Stromal cell of bone marrow (primary cell): ENCODE results near the gene CFDP1.
A peak's percentile ranks its signal among the peaks of the same experiment; 100 is the strongest.

Experiments
- DNase-seq: peaks from one replicate; pipeline ENCODE4 v3.0.0-alpha.2; 2012; ENCODE audit warnings: low read depth

The CFDP1 gene

DNA sequence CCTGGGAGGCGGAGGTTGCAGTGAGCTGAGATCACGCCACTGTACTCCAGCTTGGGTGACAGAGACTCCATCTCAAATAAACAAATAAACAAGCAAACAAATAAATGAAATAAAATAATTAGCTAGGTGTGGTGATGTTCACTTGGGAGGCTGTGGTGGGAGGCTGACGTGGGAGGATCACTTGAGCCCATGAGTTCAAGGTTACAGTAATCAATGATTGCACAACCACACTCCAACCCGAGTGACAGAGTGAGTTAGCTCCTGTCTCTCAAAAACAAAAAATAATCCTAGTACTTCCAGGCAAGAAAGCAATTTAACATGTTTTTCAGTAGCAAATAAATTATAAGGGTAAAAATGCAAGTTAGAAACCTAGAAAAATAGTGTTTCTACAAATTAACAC, 26.4 kb downstream of the CFDP1 start:
- DNase-seq = no peak

DNA sequence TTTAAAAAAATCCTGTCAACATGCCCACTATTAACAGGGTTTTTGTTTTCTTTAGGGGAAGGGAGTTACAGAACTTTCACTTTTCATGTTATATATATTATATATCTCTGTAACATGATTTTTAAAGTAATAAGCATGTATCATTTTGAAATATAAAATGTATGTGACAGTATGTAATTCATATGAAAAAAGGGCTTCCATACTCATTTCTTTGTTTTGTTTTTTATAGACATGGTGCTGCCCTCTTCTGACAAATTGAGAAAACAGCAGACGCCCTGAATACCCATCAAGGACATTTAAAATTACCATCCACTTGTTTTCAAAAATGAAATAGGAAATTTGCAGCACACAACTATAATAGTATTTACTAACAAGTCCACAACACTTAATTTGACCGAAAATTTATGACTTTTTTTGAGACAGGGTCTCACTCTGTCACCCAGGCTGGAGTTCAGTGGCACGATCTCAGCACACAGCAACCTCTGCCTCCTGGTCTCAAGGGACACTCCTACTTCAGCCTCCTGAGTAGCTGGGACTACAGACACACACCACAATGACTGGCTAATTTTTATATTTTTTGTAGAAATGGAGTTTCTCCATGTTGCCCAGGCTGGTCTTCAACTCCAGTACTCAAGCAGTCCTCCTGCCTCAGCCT, 30.4 kb downstream of the CFDP1 start:
- peak; percentile 38 for DNase-seq

DNA sequence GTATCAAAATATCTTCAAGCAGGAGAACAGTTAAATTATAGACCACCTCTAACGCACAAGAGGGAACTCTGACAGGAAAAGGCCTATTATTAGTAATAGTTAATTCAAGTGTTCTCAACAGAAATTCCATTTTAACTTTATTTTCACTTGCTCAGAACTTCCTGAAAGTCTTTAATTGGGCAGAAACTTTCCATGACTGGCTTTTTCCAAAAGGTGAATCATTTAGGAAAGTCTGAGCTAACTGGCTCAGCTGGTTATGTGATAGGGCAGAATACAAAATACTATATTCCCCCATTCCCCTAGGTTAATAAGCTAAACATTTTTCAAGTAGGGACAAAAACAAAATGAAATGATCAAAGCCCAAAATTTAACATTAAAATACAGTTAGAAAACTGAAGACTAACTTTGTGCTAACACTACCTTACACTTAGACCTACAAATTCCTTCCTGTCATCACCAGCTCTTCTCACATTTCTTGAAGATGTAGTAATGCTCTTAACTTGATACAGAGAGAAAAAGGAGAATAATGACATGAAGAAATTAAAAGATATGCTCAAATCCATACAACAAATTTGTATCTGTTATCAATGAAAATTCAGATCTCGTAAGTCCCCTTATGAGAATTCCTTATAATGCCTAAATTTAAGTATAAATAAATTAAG, 31.0 kb downstream of the CFDP1 start:
- DNase-seq = peak; percentile 88

DNA sequence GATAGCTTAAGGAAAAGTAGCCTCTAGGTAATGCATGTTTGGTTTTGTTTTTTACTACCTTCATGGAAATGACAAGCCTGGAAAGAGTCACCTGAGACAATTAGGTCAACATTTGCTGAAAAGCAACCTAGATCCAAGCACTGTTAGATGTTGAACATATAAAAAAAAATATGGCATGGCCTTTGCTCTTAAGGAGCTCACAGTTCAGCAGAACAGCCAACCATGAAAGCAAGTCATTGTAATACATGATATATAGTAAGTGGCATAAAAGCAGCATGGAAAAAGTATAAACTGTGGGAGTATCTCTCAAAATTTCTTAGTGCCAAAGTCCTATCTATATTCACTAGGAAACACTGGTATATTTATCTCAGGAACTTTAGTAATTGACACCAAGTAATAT, 31.6 kb downstream of the CFDP1 start:
- no peak for DNase-seq

DNA sequence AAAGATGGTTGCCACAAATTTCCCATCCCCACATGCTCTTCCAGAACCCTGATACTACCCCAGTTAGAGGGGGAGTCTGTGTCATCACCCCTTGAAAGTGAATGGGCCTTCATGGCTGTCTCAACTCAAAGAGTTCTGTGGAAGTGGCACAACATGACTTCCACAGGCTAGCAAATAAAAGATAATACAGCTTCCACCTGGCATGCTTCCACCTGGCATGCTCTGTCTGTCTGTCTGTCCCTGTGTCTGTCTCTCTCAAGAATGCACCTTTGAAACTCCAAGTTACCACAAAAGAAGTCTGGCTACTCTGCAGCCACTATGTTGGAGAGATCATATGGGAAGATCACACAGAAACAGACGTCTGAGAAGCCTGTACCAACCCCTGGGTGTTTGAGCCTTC, 35.0 kb downstream of the CFDP1 start:
- no peak for DNase-seq

DNA sequence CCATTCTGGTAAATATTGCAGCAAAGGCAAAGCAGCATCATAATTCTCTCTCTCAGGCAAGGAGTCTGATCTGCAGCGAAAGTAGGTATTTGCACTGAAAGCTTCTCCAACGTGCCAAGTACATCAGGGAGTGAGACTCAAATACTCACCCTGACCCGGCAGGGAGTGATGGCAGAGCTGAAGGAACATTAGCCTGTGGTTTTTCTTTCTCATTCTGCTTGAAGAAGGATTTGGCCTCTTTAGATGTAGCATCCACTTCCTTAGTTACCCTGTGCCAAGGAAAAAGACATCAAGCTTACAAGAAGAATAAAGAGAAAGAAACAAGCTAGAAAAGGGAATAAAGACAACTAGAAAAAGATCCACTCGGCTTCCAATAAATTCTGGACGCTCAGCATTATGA, 38.4 kb downstream of the CFDP1 start:
- no peak for DNase-seq

DNA sequence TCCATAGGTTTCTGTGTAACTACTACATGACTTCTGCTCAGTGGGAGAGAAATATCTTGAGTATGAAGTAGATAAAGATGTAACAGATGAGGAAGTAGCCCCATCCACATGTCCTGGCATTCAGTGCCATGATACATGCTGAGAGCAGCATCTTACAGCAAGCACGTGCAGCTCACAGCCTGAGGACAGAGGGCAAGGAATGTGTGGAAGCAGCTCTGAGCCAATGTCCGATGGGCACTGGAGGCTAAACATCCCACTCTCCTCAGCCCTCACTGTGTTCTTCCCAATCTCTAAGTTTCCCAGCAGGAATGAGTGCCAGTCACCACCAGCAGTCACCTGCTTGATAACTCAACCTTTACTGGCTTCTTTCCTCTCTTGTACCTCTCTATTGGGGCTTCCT, 40.4 kb downstream of the CFDP1 start:
- no peak for DNase-seq

DNA sequence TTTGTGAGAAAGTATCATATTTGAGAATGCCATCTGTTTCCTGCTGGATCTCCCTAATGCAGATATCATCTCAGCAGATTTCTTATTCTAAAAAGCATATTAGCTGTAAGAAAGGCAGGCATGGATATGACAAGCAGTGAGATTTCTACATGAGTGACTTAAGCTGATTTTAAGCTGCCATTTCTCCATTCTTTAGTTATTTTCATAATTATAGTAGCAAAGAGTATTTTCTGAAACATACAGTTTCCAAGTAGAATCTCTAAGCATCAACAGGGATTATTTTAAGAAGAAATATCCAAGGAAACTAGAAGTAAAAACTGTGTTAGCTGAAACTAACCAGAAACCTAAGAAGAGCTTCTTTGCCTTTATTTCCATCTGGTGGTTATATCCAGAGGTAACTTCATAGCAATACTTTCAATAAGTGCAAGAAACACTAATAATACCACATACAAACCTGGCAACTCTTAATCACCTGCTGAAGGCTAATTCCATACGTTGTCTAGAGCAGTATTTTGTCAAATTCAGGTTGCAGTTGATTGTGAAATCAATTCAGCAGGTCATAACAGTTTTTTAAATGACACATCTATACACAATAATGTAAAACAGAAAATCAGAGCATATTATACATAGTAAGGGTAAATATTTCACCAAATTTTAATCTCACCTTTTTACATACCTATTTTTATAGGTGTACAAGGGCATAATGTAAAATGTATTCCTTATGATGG, 42.2 kb downstream of the CFDP1 start:
- no peak for DNase-seq

DNA sequence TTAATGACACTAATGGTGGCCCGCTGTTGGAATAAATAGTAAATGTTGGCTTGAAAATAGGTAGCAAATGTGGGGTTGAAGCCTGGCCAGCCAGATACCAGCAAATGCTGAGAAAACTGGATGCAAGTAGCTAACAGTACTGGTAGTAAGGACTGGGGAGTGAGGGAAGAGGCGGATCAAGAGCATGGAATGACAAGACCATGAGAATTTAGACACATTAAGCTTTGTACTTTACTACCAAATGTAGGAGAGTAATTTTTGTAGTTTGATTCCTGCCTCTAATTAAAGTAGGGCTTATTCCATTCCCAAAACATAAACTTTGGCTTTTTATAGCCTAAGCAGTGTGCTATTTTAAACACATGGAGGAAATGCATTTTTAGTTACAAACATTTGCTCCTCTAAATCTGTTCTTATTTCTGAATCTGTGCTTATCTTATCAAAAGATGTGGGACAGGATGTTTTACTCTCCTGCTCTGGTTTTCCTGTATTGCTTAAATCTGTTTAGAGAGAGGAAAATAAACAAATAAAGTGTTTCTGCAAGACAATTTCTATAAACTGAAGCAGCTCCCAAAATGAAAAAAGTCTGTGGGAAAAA, 44.1 kb downstream of the CFDP1 start:
- DNase-seq = no peak

DNA sequence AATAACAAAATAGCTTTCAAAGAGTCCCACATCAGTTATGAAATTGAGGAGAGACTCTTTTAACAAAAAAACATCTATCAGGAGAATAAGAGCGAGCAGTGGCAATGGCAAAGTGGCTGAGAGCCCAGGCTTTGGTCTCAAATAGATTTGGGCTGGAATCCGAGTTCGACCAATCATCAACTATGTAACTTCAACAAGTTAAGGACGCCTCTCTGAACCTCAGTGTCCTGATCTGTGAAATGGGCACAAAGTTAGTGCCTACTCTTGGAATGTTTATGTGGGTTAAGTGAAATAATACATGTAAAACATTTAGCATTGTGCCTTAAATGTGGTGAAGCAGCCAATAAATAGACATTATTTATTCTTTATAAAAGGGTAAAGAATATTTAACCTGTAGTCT, 45.4 kb downstream of the CFDP1 start:
- DNase-seq = no peak

DNA sequence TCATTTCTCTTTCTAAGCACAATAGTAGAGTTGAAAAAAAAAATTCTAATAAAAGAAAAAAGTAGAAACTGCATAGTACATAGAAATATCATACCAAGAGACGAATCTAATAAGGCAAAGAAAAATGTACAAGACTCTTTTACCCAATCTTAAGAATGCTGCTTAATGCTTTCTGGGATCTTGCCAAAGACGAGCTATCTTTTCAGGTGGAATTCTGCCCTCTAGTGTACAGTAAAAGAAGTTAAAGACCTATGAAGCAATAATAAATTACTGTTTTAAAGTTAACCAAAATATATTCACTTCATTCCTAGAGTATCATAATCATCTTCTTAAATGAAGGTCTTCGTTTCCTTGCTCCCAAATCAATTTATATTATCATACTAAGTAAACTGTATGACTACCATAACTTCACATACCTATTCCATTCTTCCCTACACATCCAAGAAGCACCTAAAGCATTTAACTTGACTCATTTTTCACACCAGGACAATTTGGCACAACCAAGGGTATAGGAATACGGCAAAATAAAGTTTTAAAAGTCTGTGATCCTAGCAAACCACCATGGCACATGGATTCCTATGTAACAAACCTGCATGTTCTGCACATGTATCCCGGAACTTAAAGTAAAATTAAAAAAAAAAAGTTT, 47.7 kb downstream of the CFDP1 start:
- peak; percentile 69 for DNase-seq

DNA sequence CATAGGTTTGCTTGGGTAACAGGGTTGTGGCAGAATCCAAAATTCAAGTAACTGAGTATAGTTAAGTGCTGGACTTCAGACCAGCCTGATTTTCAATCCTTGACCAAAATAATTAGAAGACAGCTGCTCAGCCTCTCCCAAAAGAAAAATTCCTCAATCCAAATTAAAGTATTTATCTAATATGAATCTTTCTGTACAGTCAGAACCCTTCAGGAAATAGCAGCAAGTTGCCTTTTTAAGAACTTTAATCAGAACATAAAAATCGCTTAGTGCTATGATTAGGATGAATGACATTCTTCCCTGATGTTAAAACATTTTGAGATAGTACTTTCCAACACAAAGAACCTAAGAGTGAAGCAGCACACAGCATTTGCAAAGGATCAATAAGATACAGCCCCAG, 50.2 kb downstream of the CFDP1 start:
- DNase-seq = no peak

DNA sequence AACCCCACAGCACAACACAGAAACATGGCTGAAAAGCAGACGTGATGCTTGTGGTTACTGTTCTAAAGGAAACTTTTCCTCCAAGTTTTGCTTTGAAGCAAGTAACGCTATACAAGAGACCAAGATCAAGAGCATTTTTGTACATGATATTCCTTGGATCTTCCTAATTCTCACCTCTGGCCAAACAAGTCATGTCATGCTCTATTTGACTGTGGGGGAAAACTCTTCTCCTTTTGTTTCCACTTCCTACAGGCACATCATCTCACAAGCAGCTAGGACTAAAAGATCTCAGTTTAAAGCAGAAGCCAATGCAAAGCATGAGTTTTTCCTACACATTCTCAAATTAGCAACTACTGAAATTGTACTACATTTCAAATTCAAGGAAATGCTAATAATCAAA, 50.7 kb downstream of the CFDP1 start:
- no peak for DNase-seq

DNA sequence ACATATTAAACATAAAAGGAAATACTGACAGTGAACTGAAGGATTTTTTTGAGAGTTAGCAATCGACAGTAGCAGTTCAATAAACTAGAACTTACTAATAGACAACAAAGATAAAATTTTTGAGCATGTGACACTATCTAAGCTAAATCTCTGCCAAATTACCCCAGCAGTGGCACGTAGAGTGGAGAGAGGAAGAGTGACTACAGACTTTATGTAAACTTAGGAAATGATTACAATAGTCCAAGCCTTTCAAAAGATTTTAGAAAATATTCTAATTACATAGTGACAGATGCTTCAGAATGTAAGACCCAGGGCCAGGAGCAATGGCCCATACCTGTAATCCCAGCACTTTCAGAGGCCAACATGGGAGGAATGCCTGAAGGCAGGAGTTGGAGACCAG, 52.4 kb downstream of the CFDP1 start:
- DNase-seq = peak; percentile 40

DNA sequence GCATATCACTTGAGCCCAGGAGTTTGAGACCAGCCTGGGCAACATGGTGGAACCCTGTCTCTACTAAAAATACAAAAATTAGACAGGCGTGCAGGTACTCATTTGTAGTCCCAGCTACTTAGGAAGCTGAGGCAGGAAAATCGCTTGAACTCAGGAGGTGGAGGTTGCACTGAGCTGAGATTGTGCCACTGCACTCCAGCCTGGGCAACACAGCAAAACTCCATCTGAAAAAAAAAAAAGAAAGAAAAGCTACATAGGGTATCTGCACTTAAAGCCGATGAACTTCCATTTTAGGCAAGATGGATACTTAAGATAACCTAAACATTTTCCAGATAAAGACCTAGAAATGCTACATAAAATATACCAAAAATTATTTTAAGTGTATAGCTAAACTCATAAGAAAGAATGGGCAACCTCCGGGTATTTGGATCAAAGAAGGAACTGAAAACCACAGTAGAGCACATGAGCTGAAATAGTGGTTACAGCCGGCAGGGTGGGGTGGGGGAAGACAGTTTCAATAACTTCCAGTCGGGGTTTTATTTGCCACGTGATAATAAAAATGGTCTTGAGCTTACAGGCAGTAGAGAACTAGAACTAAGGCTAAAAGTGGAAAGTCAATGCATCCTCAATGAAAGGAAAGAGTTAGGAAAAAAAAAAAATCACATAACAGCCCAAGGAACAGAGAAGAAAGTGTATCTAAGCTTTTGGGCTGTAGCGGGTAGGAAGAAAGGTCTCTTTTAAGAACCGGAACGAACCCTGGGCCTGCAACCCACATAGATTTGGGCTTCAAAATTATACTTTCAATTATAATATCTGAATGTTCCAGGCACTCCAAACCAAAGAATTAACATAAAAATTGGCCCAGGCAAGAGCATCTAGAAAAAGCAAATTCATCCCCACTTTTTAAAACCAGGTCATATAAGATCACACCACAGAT, 53.1 kb downstream of the CFDP1 start:
- DNase-seq = peak; percentile 20

DNA sequence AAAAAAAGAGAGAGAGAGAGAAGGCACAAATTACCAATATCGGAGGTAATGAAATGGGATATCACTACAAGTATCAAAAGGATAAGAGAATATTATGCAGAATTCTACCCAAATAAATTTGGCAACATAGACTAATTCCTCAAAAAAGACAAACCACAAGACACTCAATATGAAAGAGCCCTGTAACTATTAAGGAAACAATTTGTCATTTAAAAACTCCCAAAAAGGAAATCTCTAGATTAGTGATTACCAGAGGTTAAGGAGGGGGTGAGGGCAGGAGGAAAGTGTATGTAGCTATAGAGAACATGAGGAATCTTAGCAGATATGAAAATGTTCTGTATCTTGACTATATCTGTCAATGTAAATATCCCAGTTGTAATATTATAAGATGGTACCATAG, 54.0 kb downstream of the CFDP1 start:
- no peak for DNase-seq

DNA sequence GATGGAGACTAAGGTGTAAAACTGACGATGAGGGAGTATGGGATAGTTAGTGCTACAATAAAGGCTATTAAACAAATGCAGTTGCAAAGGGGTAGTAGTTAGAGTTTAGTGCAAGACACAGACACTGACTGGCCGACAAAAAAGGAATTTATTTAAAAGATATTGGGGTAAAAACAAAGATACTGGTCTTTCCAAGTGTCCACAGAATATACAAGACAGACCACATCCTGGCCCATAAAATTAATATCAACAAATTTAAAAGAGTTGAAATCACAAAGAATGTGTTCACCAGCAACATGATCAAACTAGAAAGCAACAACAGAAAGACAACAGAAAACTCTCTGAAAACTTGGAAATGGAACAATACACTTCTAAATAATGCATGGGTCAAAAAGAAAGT, 54.7 kb downstream of the CFDP1 start:
- no peak for DNase-seq

DNA sequence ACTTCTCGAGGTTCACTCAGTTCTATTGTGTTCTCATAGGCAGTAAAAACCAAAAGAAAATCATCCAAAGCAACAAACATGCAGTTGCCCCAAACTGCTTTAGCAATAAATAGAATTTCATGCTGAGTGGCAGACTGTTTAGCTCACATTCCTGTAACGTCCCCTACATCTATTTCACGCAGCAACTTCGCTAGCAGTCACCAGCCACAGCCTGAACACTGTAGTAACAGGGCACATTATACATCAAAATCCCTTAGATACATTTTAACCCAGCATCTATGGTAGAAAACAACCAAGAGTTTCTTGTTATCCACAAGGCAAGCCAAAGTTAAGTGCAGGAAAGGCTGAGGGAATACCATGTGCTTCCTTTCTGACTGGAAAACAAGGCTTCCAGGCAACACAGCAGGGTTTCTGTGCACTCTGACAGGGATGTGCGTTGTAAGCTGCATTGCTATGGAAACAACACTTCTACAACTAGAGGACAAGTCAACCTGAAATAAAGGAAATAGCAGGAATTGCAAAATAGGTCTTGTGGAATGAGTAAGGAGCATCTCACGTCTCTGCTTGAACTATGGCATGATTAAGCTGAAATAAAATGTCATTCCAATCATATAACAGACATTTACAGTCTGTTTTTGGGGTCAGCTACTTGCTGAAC, 55.4 kb downstream of the CFDP1 start:
- peak; percentile 97 for DNase-seq

DNA sequence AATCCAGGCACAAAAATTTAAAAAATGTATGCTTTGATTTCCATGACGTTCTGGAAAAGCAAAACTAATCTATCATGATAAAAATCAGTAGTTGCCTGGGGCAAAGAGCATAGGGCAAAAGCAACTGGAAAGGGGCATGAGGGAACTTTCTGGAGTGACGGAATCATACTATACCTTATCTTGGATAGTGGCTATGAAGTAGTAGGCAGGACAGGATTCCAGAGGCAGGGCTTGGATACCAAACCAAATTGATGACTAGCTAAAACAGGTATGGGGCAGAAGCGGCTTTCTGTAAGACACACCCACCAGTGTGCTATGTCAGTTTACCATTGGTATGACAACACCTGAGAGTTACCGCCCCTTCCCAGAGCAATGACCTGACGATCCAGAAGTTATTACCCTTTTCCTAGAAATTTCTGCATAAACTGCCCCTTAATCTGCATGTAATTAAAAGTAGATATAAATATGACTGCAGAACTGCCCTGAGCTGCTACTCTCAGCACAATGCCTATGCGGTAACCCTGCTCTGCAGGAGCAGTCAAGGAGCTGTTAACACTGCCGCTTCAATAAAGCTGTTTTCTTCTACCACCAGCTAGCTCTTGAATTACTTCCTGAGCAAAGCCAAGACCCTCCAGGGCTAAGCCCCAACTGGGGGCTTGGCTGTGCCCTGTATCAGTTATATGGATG, 56.7 kb downstream of the CFDP1 start:
- DNase-seq = no peak

DNA sequence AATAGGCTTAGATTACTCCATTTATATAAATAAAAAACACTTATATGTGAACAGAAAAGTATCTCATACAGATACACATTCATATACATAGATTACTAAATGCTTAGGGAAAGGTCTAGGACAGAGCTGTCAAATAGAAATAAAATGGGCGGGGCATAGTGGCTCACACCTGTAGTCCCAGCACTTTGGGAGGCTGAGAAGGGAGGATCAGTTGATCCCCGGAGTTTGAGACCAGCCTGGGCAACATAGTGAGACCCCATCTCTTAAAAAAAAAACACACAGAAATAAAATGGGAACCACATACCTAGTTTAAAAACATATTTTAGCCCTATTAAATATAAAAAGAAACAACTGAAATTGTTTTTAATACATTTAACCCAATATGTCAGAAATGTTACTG, 58.9 kb downstream of the CFDP1 start:
- no peak for DNase-seq
